WTC11 (cell line): ENCODE data around the gene SSTR5. TPM values are rescaled to one million over a fixed set of nuclear protein-coding genes. Genes with fewer than 3 reads are reported as not detected.

ENCODE experiments used
- ATAC-seq: fragments of 200-7000 bp; cut with Tn5 transposase; 2 replicates; pipeline ENCODE4 v1.10.0; 2021; ENCODE audit warnings: mild to moderate bottlenecking, moderate library complexity
- CTCF ChIA-PET: fragments of 300-600 bp; sonication (Branson Sonifier 250); formaldehyde crosslinking; loops from one replicate; lab custom pipeline; 2021; ENCODE audit warnings: antibody characterized with exemption; lab: Charles Lee
- POLR2A ChIA-PET: fragments of 350-600 bp; sonication (Branson Sonifier 250); formaldehyde crosslinking; loops from one replicate; lab custom pipeline; 2021; ENCODE audit warnings: antibody characterized with exemption; lab: Charles Lee
- DNase-seq: peaks from one replicate; pipeline ENCODE4 v3.0.0; 2021; ENCODE audit warnings: low spot score
- H3K27ac Mint-ChIP-seq: 2 replicates; pipeline ENCODE4 v1.8.0; 2021; ENCODE audit warnings: mixed read lengths
- H3K27me3 Mint-ChIP-seq: 2 replicates; pipeline ENCODE4 v1.8.0; 2021; ENCODE audit warnings: low read depth, mild to moderate bottlenecking, moderate library complexity, mixed read lengths
- H3K36me3 Mint-ChIP-seq: 2 replicates; pipeline ENCODE4 v1.8.0; 2021; ENCODE audit warnings: mixed read lengths
- H3K4me1 Mint-ChIP-seq: 2 replicates; pipeline ENCODE4 v1.8.0; 2022; ENCODE audit warnings: mixed read lengths
- H3K4me3 Mint-ChIP-seq: 2 replicates; pipeline ENCODE4 v1.8.0; 2021; ENCODE audit warnings: mild to moderate bottlenecking, moderate library complexity, mixed read lengths
- H3K9me3 Mint-ChIP-seq: 2 replicates; pipeline ENCODE4 v1.8.0; 2021; ENCODE audit warnings: mixed read lengths
- ATF1 ChIP-seq: sonication (generic); formaldehyde crosslinking; IDR thresholded peaks from 2 replicates; pipeline ENCODE4 v1.8.1; 2023; ENCODE audit warnings: mild to moderate bottlenecking, moderate library complexity, missing genetic modification reagents
- FOXJ3 ChIP-seq: sonication (generic); formaldehyde crosslinking; IDR thresholded peaks from 2 replicates; pipeline ENCODE4 v1.9.0; 2021; ENCODE audit warnings: missing genetic modification reagents, mild to moderate bottlenecking, borderline replicate concordance
- KAT7 ChIP-seq: sonication (generic); formaldehyde crosslinking; IDR thresholded peaks from 2 replicates; pipeline ENCODE4 v1.8.1; 2023; ENCODE audit warnings: missing genetic modification reagents, mild to moderate bottlenecking, borderline replicate concordance
- MXD4 ChIP-seq: fragments of 250-450 bp; sonication (Bioruptor Pico); IDR thresholded peaks from 2 replicates; pipeline ENCODE4 v1.8.0; 2021; ENCODE audit warnings: mild to moderate bottlenecking, moderate library complexity, borderline replicate concordance
- MYBL2 ChIP-seq: sonication (generic); formaldehyde crosslinking; IDR thresholded peaks from 2 replicates; pipeline ENCODE4 v1.8.1; 2023; ENCODE audit warnings: mild to moderate bottlenecking, moderate library complexity, missing genetic modification reagents
- SMAD4 ChIP-seq: sonication (generic); formaldehyde crosslinking; IDR thresholded peaks from 2 replicates; pipeline ENCODE4 v1.8.0; 2022; ENCODE audit warnings: mild to moderate bottlenecking, missing genetic modification reagents
- ZNF232 ChIP-seq: sonication (generic); formaldehyde crosslinking; IDR thresholded peaks from 2 replicates; pipeline ENCODE4 v1.8.0; 2022; ENCODE audit warnings: mild to moderate bottlenecking, missing genetic modification reagents
- ZNF263 ChIP-seq: sonication (generic); formaldehyde crosslinking; IDR thresholded peaks from 2 replicates; pipeline ENCODE4 v1.8.1; 2022; ENCODE audit warnings: low read depth, mild to moderate bottlenecking, moderate library complexity, missing genetic modification reagents
- ZNF317 ChIP-seq: sonication (generic); formaldehyde crosslinking; IDR thresholded peaks from 2 replicates; pipeline ENCODE4 v1.8.1; 2023; ENCODE audit warnings: low read depth, mild to moderate bottlenecking, moderate library complexity, missing genetic modification reagents, borderline replicate concordance
- total RNA-seq: library from RNA; stranded (reverse); gene quantifications from 3 replicates; pipeline ENCODE4 v1.2.3, GENCODE V29; 2021
- TF ChIP-seq, protein P1 (sequence below): sonication (generic); formaldehyde crosslinking; IDR thresholded peaks from 2 replicates; pipeline ENCODE4 v1.8.0; 2022; ENCODE audit warnings: mild to moderate bottlenecking, missing genetic modification reagents
- TF ChIP-seq, protein P2 (sequence below): sonication (generic); formaldehyde crosslinking; IDR thresholded peaks from 2 replicates; pipeline ENCODE4 v1.8.1; 2023; ENCODE audit warnings: mild to moderate bottlenecking, missing genetic modification reagents, moderate library complexity
- TF ChIP-seq, protein P3 (sequence below): sonication (generic); formaldehyde crosslinking; IDR thresholded peaks from 2 replicates; pipeline ENCODE4 v1.8.0; 2023; ENCODE audit warnings: missing genetic modification reagents
- TF ChIP-seq, protein P4 (sequence below): sonication (generic); formaldehyde crosslinking; IDR thresholded peaks from 2 replicates; pipeline ENCODE4 v1.8.0; 2022; ENCODE audit warnings: missing genetic modification reagents
- TF ChIP-seq, protein P5 (sequence below): sonication (generic); formaldehyde crosslinking; IDR thresholded peaks from 2 replicates; pipeline ENCODE4 v1.8.1; 2022; ENCODE audit warnings: missing genetic modification reagents, borderline replicate concordance
- TF ChIP-seq, protein P6 (sequence below): sonication (generic); formaldehyde crosslinking; conservative IDR thresholded peaks from 2 replicates; pipeline ENCODE4 v1.8.1; 2022; ENCODE audit warnings: mild to moderate bottlenecking, missing genetic modification reagents

SSTR5 gene
- total RNA-seq, 1 experiment from 2014 or later = 0.61 TPM

DNA sequence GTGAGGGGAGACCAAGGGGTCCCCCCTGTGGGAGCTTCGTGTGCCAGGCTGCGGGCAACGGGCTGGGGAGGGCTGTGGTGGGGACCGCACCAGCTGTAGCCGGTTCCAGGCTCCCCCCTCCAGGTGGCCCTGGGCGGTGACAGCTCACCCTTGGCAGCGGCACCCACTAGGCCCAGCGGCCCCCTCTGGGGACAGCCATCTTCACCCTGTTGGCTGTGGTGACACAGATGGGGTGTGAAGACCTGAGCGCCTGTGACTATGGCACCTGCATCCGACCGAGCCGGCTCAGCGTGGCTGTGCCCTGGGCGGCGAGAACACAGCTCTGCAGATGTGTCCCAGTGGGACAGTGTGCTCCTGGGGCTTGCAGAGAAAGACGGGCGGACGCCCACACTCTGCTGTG, 24.6 kb downstream of the SSTR5 start (continued):
- TF ChIP-seq, protein P1, sequence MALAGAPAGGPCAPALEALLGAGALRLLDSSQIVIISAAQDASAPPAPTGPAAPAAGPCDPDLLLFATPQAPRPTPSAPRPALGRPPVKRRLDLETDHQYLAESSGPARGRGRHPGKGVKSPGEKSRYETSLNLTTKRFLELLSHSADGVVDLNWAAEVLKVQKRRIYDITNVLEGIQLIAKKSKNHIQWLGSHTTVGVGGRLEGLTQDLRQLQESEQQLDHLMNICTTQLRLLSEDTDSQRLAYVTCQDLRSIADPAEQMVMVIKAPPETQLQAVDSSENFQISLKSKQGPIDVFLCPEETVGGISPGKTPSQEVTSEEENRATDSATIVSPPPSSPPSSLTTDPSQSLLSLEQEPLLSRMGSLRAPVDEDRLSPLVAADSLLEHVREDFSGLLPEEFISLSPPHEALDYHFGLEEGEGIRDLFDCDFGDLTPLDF (CRISPR knock-in tag) = no peak
- TF ChIP-seq, protein P2, sequence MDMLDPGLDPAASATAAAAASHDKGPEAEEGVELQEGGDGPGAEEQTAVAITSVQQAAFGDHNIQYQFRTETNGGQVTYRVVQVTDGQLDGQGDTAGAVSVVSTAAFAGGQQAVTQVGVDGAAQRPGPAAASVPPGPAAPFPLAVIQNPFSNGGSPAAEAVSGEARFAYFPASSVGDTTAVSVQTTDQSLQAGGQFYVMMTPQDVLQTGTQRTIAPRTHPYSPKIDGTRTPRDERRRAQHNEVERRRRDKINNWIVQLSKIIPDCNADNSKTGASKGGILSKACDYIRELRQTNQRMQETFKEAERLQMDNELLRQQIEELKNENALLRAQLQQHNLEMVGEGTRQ (CRISPR knock-in tag) = no peak
- no peak for TF ChIP-seq SMAD4
- TF ChIP-seq, protein P3, sequence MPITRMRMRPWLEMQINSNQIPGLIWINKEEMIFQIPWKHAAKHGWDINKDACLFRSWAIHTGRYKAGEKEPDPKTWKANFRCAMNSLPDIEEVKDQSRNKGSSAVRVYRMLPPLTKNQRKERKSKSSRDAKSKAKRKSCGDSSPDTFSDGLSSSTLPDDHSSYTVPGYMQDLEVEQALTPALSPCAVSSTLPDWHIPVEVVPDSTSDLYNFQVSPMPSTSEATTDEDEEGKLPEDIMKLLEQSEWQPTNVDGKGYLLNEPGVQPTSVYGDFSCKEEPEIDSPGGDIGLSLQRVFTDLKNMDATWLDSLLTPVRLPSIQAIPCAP = no peak
- no peak for TF ChIP-seq ZNF232

DNA sequence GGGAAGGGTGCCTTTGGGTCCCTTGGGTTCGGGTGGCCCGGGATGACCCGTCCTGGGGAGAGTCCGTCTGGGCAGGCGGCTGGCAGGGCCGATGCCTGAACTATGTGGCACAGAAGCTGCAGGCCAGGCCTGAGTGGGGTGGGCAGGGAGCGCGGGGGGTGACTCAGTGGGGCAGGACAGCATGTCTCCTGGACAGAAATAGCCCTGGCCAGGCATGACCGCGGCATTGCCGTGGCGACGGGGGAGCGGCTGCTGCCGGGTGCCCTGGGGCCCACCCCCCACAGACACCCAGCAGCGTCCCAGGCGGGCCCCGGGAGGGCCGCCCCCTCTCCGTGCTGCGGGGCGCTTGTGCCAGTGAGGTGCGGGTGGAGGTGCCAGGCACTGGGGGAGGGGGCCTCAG, 25.3 kb downstream of the SSTR5 start:
- ATAC-seq (no peak), DNase-seq (no peak)
- Mint-ChIP-seq H3K36me3 (no peaks in the 10 kb centered on the region), H3K27ac (no peak overlapping the region), H3K9me3 (no peaks in the 10 kb centered on the region), H3K4me3 (no peak overlapping the region), H3K27me3 (no peaks in the 10 kb centered on the region; the same call in 1 of the 2 replicates), H3K4me1 (no peaks in the 10 kb centered on the region)
- POLR2A ChIA-PET = no interaction called here
- CTCF ChIA-PET = no interaction called here
- no peak for TF ChIP-seq ZNF317 (CRISPR knock-in tag)
- TF ChIP-seq, protein P4, sequence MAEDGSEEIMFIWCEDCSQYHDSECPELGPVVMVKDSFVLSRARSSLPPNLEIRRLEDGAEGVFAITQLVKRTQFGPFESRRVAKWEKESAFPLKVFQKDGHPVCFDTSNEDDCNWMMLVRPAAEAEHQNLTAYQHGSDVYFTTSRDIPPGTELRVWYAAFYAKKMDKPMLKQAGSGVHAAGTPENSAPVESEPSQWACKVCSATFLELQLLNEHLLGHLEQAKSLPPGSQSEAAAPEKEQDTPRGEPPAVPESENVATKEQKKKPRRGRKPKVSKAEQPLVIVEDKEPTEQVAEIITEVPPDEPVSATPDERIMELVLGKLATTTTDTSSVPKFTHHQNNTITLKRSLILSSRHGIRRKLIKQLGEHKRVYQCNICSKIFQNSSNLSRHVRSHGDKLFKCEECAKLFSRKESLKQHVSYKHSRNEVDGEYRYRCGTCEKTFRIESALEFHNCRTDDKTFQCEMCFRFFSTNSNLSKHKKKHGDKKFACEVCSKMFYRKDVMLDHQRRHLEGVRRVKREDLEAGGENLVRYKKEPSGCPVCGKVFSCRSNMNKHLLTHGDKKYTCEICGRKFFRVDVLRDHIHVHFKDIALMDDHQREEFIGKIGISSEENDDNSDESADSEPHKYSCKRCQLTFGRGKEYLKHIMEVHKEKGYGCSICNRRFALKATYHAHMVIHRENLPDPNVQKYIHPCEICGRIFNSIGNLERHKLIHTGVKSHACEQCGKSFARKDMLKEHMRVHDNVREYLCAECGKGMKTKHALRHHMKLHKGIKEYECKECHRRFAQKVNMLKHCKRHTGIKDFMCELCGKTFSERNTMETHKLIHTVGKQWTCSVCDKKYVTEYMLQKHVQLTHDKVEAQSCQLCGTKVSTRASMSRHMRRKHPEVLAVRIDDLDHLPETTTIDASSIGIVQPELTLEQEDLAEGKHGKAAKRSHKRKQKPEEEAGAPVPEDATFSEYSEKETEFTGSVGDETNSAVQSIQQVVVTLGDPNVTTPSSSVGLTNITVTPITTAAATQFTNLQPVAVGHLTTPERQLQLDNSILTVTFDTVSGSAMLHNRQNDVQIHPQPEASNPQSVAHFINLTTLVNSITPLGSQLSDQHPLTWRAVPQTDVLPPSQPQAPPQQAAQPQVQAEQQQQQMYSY (CRISPR knock-in tag) = no peak
- TF ChIP-seq, protein P5, sequence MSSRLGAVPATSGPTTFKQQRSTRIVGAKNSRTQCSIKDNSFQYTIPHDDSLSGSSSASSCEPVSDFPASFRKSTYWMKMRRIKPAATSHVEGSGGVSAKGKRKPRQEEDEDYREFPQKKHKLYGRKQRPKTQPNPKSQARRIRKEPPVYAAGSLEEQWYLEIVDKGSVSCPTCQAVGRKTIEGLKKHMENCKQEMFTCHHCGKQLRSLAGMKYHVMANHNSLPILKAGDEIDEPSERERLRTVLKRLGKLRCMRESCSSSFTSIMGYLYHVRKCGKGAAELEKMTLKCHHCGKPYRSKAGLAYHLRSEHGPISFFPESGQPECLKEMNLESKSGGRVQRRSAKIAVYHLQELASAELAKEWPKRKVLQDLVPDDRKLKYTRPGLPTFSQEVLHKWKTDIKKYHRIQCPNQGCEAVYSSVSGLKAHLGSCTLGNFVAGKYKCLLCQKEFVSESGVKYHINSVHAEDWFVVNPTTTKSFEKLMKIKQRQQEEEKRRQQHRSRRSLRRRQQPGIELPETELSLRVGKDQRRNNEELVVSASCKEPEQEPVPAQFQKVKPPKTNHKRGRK = no peak
- no peak for TF ChIP-seq FOXJ3 (CRISPR knock-in tag)
- no peak for TF ChIP-seq ZNF263 (CRISPR knock-in tag)
- TF ChIP-seq ATF1 (CRISPR knock-in tag) = no peak
- TF ChIP-seq, all 79 proteins: peak for 0

DNA sequence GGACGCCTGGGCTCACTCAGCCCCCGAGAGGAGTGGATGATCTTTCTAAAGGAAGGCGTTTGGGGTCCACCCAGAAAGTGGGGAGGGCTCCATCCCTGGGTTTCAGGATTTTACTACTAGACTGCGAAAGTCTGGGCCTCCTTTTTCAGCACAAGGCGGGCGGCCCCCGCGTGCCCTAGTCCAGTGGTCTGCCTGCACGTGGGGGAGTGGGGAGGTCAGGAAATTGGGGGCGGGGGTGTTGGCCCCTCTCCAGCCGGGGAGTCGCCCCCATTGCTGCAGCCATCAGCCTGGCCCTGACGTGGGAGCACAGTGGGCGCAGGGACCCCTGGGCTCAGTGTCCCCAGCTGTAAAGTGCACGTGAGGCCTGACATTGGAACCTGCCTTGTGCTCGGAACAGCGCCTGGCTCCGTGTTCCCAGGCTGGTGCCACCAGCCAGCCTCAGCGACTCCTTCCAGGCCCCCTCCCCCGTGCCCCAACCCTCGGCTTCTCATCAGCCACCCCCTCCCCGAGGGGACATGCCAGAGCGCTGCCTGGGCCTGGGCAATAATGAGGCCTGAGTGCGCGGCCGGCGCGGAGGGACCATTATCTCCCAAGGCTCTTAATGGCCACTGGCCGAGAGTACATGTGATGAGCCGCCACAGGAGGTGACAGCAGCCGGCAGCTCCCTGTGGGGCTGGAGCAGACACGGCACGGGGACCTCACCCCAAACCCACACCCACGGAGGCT, 25.9 kb downstream of the SSTR5 start:
- Mint-ChIP-seq H3K4me3 (no peak overlapping the region), H3K27me3 (no peaks in the 10 kb centered on the region; the same call in 1 of the 2 replicates), H3K4me1 (no peaks in the 10 kb centered on the region), H3K9me3 (no peaks in the 10 kb centered on the region), H3K27ac (no peak overlapping the region), H3K36me3 (no peaks in the 10 kb centered on the region)
- TF ChIP-seq, protein P5 = no peak
- TF ChIP-seq MXD4 (CRISPR knock-in tag) (no peak), MYBL2 (CRISPR knock-in tag) (no peak), KAT7 (CRISPR knock-in tag) (no peak)
- TF ChIP-seq, protein P6, sequence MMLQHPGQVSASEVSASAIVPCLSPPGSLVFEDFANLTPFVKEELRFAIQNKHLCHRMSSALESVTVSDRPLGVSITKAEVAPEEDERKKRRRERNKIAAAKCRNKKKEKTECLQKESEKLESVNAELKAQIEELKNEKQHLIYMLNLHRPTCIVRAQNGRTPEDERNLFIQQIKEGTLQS = no peak
- ATAC-seq (no peak), DNase-seq (no peak)
- ChIA-PET POLR2A (no interaction called here), CTCF (interaction anchor here (3.7 kb wide), 1 partner anchor 24 kb away, joined by 13 read pairs; no protein-coding TSS in a partner anchor)
